HT1080 (cell line): Measurements from ENCODE around the gene PANK1. TPM values are rescaled to one million over a fixed set of nuclear protein-coding genes. Genes with fewer than 3 reads are reported as not detected.

Experiments
- DNase-seq: peaks from one replicate; pipeline ENCODE4 v3.0.0-alpha.2; 2015; ENCODE audit warnings: low read depth
- total RNA-seq: library from RNA; depleted of rRNA; stranded (reverse); fragments of >200 nt; shearing (Covaris generic); gene quantifications from 2 replicates; pipeline ENCODE4 v1.2.3, GENCODE V29; 2014

The PANK1 gene
- total RNA-seq, 1 experiment from 2014 or later, result 3.8 TPM

GRCh38 chr10:89652806-89653370 is 7.8 kb upstream of the PANK1 start:
- no peak for DNase-seq

GRCh38 chr10:89651916-89652573 is 7.0 kb upstream of the PANK1 start:
- DNase-seq, result no peak

GRCh38 chr10:89651205-89651915 is 6.3 kb upstream of the PANK1 start:
- no peak for DNase-seq

- DNase-seq, result no peak
Measured at GRCh38 chr10:89649051-89649450, 4.0 kb upstream of the PANK1 start.

- DNase-seq, result no peak
Measured at GRCh38 chr10:89648074-89648473, 3.0 kb upstream of the PANK1 start.

- DNase-seq, result no peak
Measured at GRCh38 chr10:89646889-89647657, 2.0 kb upstream of the PANK1 start.

GRCh38 chr10:89645742-89646172 is 715 bp upstream of the PANK1 start:
- DNase-seq, result no peak

GRCh38 chr10:89644691-89644966 is 413 bp downstream of the PANK1 start:
- no peak for DNase-seq

GRCh38 chr10:89643812-89644690 is 991 bp downstream of the PANK1 start:
- DNase-seq, result peak; percentile 98

- DNase-seq, result no peak
Measured at GRCh38 chr10:89643431-89643811, 1.6 kb downstream of the PANK1 start.

- DNase-seq, result no peak
Measured at GRCh38 chr10:89642193-89642592, 2.8 kb downstream of the PANK1 start.

- no peak for DNase-seq
Measured at GRCh38 chr10:89640241-89640640, 4.8 kb downstream of the PANK1 start.

- no peak for DNase-seq
Measured at GRCh38 chr10:89639326-89639725, 5.7 kb downstream of the PANK1 start.

- no peak for DNase-seq
Measured at GRCh38 chr10:89637113-89637512, 7.9 kb downstream of the PANK1 start.

- DNase-seq, result no peak
Measured at GRCh38 chr10:89634637-89635036, 10.4 kb downstream of the PANK1 start.

- peak; percentile 57 for DNase-seq
Measured at GRCh38 chr10:89633484-89633883, 11.6 kb downstream of the PANK1 start.

GRCh38 chr10:89632824-89633223 is 12.2 kb downstream of the PANK1 start:
- no peak for DNase-seq

- no peak for DNase-seq
Measured at GRCh38 chr10:89627830-89628229, 17.2 kb downstream of the PANK1 start.

GRCh38 chr10:89625041-89625765 is 19.8 kb downstream of the PANK1 start:
- DNase-seq, result no peak

GRCh38 chr10:89624020-89624419 is 21.0 kb downstream of the PANK1 start:
- DNase-seq, result no peak

- DNase-seq, result no peak
Measured at GRCh38 chr10:89622151-89622550, 22.9 kb downstream of the PANK1 start.
